ENCODE results near the gene JOSD1.

JOSD1 gene

DNA sequence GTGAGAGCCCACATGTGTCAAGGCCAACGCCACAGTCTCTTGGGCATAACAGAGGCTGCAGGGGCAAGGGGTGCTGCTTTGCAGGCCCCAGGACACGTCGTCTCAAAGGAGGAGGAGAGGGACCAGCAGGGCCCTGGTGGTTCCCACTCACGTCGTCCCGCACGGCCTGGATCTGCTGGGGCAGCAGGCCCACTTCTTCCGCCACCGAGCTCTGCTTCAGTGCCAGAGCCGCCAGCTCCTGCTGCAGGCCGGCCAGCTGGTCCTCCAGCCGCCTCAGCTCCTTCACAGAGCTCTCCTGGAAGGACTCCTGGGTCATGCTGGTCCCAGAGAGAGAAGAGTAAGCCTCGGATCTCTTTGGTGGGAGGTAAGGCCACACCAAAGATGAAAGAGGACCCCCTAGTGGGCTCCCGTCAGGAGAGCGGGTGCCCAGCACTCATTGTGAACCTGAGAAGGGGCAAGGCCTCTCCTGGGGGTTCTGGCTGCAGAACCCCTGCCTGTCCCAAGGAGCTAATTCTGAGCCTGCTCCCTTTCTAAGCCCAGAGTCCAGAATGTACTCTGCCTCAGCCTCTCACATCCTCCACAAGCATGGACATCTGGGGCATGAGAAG is 39.5 kb upstream of the JOSD1 start:
- Histone ChIP-seq H3K4me3 (ENCODE audit: insufficient read depth, low read depth, low read length) (no peak overlapping the region), H3K36me3 (ENCODE audit: control insufficient read depth, insufficient read depth, low read length) (peaks cover 19% of the 10 kb centered on the region), H3K27me3 (ENCODE audit: control insufficient read depth, insufficient read depth, low read length, poor library complexity, severe bottlenecking) (no peaks in the 10 kb centered on the region), H3K27ac (ENCODE audit: insufficient read depth, low read depth, low read length, poor library complexity, severe bottlenecking) (no peak overlapping the region), H3K9me3 (ENCODE audit: control insufficient read depth, low read length) (no peaks in the 10 kb centered on the region), H3K4me1 (ENCODE audit: control insufficient read depth, insufficient read depth, low read length) (no peaks in the 10 kb centered on the region)
- 89 to 91% methylated on average over 15 of the region's 15 CpGs for WGBS, 2 experiments

DNA sequence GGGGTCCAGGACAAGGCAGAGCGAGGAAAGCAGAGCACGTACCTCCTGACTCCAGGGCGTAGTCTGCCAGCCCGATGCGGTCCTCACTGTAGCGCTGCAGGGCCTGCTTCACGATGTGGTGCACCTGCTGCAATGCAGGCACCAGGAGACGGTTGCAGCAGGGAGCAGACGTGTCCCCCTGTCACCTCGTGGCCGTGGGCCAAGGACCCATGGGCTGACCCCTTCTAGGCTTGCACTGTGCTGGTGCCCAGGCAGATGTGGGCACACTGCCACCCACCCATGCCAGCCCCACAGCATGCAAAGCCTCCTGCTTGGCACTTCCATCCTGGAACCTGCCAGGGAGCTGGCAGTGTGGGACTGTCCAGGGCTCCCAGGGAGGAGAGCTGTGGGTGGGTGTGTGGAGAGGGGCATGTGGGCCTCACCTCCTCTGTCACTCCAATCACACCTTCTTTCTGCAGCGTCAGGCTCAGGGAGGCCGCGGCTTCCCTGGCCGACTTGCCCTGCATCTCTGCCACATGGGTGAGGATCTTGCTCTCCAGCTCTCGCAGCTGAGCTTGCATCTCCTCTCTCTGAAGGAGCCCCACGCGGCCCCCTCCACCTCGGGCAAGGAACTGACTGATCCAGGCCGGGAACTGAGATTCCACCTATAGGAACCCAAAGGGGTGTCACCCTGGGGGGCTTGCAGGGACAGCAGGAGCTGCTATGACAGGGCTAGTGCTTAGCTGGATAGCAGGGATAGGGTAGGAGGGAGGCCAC is 38.7 kb upstream of the JOSD1 start:
- H3K9me3 ChIP-seq (ENCODE audit: control insufficient read depth, low read length): no peaks in the 10 kb centered on the region
- H3K27me3 ChIP-seq (ENCODE audit: control insufficient read depth, insufficient read depth, low read length, poor library complexity, severe bottlenecking): no peaks in the 10 kb centered on the region
- H3K4me3 ChIP-seq (ENCODE audit: insufficient read depth, low read depth, low read length): no peak overlapping the region
- H3K36me3 ChIP-seq (ENCODE audit: control insufficient read depth, insufficient read depth, low read length): peaks cover 17% of the 10 kb centered on the region
- 95% methylated on average over 20 of the region's 20 CpGs for WGBS, 2 experiments
- H3K27ac ChIP-seq (ENCODE audit: insufficient read depth, low read depth, low read length, poor library complexity, severe bottlenecking): no peak overlapping the region
- H3K4me1 ChIP-seq (ENCODE audit: control insufficient read depth, insufficient read depth, low read length): no peaks in the 10 kb centered on the region

DNA sequence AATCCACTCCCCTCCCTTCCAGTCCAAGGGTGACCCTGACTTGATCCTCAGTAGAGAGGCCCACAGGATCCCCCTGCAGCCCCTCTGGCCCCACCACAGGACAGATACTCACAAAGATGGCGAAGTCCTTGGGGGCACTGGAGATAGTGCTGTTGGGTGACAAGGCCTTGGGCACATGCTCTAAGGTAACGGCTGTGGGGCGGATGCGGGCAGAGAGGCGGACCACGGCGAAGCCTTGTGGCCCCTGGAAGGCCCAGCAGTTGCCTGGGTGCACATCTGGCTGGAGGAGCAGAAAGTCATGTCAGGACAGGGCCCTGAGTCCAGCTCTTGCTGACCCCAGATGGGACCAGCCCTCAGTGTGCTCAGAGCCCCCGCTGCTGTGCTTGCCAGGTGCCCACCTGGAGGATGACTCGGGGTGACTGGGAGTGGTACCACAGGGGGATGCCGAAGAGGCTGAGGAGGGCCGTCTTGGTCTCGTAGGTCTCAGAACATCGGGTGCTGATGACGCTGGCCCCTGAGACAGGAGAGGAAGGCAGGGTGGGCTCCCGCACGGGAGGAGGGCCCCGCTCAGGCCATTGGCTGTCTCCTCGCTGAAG is 37.8 kb upstream of the JOSD1 start:
- H3K27ac ChIP-seq (ENCODE audit: insufficient read depth, low read depth, low read length, poor library complexity, severe bottlenecking): no peak overlapping the region
- no peaks in the 10 kb centered on the region for H3K27me3 ChIP-seq (ENCODE audit: control insufficient read depth, insufficient read depth, low read length, poor library complexity, severe bottlenecking)
- 97 to 98% methylated on average over 18 of the region's 18 CpGs for WGBS, 2 experiments
- no peaks in the 10 kb centered on the region for H3K9me3 ChIP-seq (ENCODE audit: control insufficient read depth, low read length)
- peaks cover 16% of the 10 kb centered on the region for H3K36me3 ChIP-seq (ENCODE audit: control insufficient read depth, insufficient read depth, low read length)
- no peak overlapping the region for H3K4me3 ChIP-seq (ENCODE audit: insufficient read depth, low read depth, low read length)
- no peaks in the 10 kb centered on the region for H3K4me1 ChIP-seq (ENCODE audit: control insufficient read depth, insufficient read depth, low read length)

DNA sequence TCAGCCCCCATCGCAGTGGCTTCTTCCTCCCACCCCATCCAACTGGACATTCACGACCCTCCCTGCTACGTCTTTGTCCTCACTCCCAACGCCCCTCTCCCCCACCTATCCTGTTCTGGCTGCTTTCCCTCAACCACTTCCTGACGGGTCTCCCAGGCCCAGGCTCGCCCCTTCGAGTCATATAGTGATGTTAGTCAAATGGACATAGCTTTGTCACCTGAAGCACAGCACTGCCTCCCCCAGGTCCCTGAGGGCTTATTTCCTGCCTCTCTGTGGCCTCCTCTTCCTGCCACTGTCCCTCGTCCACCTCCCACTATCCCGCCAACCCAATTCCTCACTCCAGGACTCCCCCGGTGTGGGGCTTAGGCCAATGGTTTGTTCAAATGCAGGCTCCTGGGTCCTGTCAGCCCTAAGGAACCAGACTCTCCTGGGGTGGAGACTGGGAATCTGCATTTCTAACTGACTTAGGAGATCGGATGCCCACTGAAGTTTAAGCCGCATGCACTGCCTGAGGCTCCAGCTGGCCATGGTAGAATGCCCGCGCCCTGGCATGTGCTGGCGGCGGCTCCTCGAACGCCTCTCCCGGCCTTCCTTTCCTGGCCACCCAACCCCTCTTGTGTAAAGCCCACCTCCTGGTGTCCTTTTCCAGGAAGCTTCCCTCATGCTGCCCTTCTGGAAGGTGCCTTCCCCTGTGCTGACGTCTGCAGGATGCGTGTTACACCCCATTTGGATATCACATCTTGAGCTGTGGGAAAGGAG is 36.7 kb upstream of the JOSD1 start:
- Histone ChIP-seq H3K27ac (ENCODE audit: insufficient read depth, low read depth, low read length, poor library complexity, severe bottlenecking) (no peak overlapping the region), H3K4me1 (ENCODE audit: control insufficient read depth, insufficient read depth, low read length) (no peaks in the 10 kb centered on the region), H3K27me3 (ENCODE audit: control insufficient read depth, insufficient read depth, low read length, poor library complexity, severe bottlenecking) (no peaks in the 10 kb centered on the region), H3K9me3 (ENCODE audit: control insufficient read depth, low read length) (no peaks in the 10 kb centered on the region), H3K4me3 (ENCODE audit: insufficient read depth, low read depth, low read length) (no peak overlapping the region), H3K36me3 (ENCODE audit: control insufficient read depth, insufficient read depth, low read length) (peaks cover 16% of the 10 kb centered on the region)
- WGBS, 2 experiments: 89 to 91% methylated on average over 21 of the region's 21 CpGs

DNA sequence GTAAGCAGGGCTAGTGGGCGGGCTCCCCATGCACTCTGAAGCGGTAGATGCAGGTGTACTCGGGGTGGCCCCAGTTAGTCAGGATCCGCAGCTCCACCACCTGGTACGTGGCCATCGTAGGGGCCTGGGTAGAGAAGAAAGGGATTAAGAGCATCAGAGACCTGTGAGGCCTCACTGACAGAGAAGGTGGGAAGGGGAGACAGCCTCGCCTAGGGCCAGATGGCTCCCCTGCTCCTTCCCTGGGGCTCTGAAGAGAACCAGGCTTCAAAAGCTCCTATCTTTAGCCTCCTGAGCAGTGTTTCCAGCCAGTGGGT is 35.5 kb upstream of the JOSD1 start:
- Histone ChIP-seq H3K4me3 (ENCODE audit: insufficient read depth, low read depth, low read length) (no peak overlapping the region), H3K4me1 (ENCODE audit: control insufficient read depth, insufficient read depth, low read length) (no peaks in the 10 kb centered on the region), H3K27me3 (ENCODE audit: control insufficient read depth, insufficient read depth, low read length, poor library complexity, severe bottlenecking) (no peaks in the 10 kb centered on the region), H3K27ac (ENCODE audit: insufficient read depth, low read depth, low read length, poor library complexity, severe bottlenecking) (no peak overlapping the region), H3K36me3 (ENCODE audit: control insufficient read depth, insufficient read depth, low read length) (peaks cover 12% of the 10 kb centered on the region), H3K9me3 (ENCODE audit: control insufficient read depth, low read length) (no peaks in the 10 kb centered on the region)
- 91 to 94% methylated on average over 7 of the region's 7 CpGs for WGBS, 2 experiments

DNA sequence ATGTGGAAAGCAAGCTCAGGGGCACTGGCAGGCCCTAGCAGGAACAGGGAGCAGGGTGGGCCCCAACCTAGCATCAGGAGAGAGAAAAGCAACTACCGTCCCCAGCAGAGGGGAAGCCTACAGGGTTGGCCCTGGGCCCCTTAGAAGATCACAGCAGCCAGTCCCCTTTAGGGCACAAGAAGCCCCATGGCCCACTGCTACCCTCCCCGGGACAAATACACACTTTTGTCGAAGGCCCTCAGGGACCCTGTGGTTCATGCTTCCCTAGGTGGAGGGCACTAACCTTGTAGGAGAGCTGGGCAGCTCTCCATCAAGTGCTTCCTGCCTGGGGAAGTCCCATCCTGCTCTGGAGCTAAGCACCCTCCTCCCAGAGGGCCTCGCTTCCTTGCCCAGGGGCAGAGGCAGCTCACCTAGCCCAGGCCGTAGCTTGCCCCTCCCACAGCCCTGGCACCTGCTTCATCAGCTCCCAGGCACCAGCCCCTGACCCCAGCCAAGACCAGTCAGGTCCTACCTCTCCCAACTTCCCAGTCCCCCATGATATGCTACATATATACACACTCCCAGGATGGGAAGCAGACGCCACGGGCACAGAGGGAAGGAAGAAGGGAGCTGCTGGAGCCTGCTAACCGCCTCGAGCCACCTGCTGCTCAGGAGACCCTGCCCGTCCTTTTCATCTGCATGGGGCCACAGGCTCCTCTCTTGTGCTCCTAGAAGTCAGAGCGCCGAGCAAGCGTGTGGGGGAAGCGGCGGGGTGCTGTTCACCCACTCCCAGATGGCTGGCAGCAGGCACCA is 34.9 kb upstream of the JOSD1 start:
- Histone ChIP-seq H3K27ac (ENCODE audit: insufficient read depth, low read depth, low read length, poor library complexity, severe bottlenecking) (no peak overlapping the region), H3K9me3 (ENCODE audit: control insufficient read depth, low read length) (no peaks in the 10 kb centered on the region), H3K36me3 (ENCODE audit: control insufficient read depth, insufficient read depth, low read length) (peaks cover 13% of the 10 kb centered on the region), H3K4me1 (ENCODE audit: control insufficient read depth, insufficient read depth, low read length) (no peaks in the 10 kb centered on the region), H3K27me3 (ENCODE audit: control insufficient read depth, insufficient read depth, low read length, poor library complexity, severe bottlenecking) (no peaks in the 10 kb centered on the region), H3K4me3 (ENCODE audit: insufficient read depth, low read depth, low read length) (no peak overlapping the region)
- 89 to 91% methylated on average over 15 of the region's 15 CpGs for WGBS, 2 experiments

DNA sequence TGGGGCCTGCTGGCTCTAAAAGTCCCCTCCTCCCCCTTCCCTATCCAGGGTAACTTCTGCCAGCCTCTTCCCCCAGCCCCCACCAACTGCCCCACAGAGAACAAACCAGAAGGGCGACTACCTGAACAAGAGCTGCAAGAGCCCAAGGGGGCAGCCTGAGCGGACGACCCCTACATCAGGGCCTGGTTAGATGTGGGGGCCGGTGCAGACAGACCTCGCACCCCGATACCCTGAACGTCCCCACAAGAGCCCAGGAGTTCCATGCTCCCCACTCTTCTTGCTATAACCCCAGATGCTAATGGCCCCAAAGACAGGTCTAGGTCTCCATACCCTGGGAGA is 34.4 kb upstream of the JOSD1 start:
- H3K4me3 ChIP-seq (ENCODE audit: insufficient read depth, low read depth, low read length): no peak overlapping the region
- whole genome bisulfite sequencing, 2 experiments: 93 to 96% methylated on average over 7 of the region's 7 CpGs
- H3K4me1 ChIP-seq (ENCODE audit: control insufficient read depth, insufficient read depth, low read length): no peaks in the 10 kb centered on the region
- H3K27me3 ChIP-seq (ENCODE audit: control insufficient read depth, insufficient read depth, low read length, poor library complexity, severe bottlenecking): no peaks in the 10 kb centered on the region
- H3K27ac ChIP-seq (ENCODE audit: insufficient read depth, low read depth, low read length, poor library complexity, severe bottlenecking): no peak overlapping the region
- no peaks in the 10 kb centered on the region for H3K9me3 ChIP-seq (ENCODE audit: control insufficient read depth, low read length)
- H3K36me3 ChIP-seq (ENCODE audit: control insufficient read depth, insufficient read depth, low read length): peaks cover 15% of the 10 kb centered on the region

DNA sequence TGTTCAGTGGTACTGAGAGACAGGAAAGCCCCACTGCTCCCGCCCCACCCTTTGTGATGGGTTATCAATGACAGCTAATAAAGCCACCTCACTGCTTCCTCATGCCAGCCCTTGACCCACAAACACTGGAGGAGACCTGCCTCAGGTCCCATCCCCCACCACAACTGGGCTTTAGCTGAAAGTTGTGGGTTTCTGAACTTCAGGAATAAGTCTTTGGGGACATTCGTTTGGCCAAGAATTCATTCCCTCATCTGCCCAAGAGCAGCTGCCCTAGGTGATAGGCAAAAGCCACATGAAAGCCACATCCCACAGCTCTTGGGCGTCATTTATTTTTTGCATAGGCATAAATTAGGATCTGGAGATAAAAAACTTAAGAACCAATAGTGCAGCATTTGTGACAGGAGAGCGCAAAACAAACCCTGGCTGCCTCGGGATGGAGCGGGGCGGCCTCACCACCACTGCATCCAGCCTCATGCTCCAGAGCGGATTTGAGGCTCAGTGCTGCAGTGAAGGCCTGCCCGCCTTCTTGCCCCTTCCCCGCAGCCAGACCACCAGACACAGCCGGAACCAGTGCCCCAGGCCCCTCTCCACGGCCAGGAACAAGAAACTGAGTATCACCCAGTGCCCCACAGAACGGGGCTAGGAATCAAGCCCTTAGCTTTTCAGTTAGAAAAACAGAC is 33.8 kb upstream of the JOSD1 start:
- Histone ChIP-seq H3K27ac (ENCODE audit: insufficient read depth, low read depth, low read length, poor library complexity, severe bottlenecking) (no peak overlapping the region), H3K27me3 (ENCODE audit: control insufficient read depth, insufficient read depth, low read length, poor library complexity, severe bottlenecking) (no peaks in the 10 kb centered on the region), H3K9me3 (ENCODE audit: control insufficient read depth, low read length) (no peaks in the 10 kb centered on the region), H3K4me3 (ENCODE audit: insufficient read depth, low read depth, low read length) (no peak overlapping the region), H3K36me3 (ENCODE audit: control insufficient read depth, insufficient read depth, low read length) (peaks cover 21% of the 10 kb centered on the region), H3K4me1 (ENCODE audit: control insufficient read depth, insufficient read depth, low read length) (no peaks in the 10 kb centered on the region)
- 90 to 93% methylated on average over 13 of the region's 13 CpGs for WGBS, 2 experiments

DNA sequence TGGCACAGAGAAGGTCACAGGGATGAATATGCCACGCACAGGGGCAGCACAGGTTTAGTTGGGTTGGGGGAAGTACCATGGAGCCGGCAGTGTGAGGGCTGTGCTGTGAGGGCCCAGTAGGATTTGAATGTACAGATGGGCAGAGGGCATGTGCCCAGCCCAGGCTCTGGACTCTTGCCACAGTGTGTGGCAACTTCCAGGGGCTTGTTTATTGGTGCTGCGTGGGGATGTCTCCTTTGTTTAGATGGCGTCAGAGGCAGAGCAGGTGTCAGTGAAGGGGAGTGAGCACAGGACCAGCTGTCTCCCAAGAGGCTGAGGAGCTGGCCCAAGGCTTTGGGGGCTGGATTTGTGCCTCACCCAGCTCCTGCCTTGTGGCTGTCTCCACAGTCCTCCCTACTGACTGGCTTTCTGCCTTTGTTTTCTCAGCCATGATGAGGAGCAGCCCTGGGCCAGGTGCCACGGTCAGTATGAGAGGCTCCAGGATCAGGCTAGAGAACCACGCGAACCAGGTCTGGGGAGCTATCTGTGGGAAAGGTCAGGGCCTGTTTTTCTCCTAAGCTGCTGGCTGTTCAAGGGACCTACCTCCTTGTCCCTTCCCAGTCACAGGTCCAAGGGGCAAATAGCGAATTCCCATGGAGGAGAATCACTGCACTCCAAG is 33.1 kb upstream of the JOSD1 start:
- no peaks in the 10 kb centered on the region for H3K4me1 ChIP-seq (ENCODE audit: control insufficient read depth, insufficient read depth, low read length)
- peaks cover 25% of the 10 kb centered on the region for H3K36me3 ChIP-seq (ENCODE audit: control insufficient read depth, insufficient read depth, low read length)
- H3K27ac ChIP-seq (ENCODE audit: insufficient read depth, low read depth, low read length, poor library complexity, severe bottlenecking): no peak overlapping the region
- H3K9me3 ChIP-seq (ENCODE audit: control insufficient read depth, low read length): no peaks in the 10 kb centered on the region
- 95% methylated on average over 8 of the region's 8 CpGs for WGBS, 2 experiments
- H3K27me3 ChIP-seq (ENCODE audit: control insufficient read depth, insufficient read depth, low read length, poor library complexity, severe bottlenecking): no peaks in the 10 kb centered on the region
- no peak overlapping the region for H3K4me3 ChIP-seq (ENCODE audit: insufficient read depth, low read depth, low read length)
